NCI-H146 treated with DMSO at 0.1 percent for 48 hours (cell line): ENCODE measurements around the gene ADGRV1.
"Not testable (repeated sequence)": the region's sequence is repeated elsewhere in the genome, so short reads cannot be mapped to it uniquely, and the experiment has no call there.

Source experiments
- DNase-seq: peaks from one replicate; lab custom pipeline; 2025; ENCODE audit not compliant: unreplicated experiment; lab: John Stamatoyannopoulos, UW

The ADGRV1 gene

GRCh38 chr5:90598293-90598692 is 39.7 kb downstream of the ADGRV1 start:
- DNase-seq, result no peak

GRCh38 chr5:90600307-90600706 is 41.7 kb downstream of the ADGRV1 start:
- DNase-seq, result not testable (repeated sequence)

- no peak for DNase-seq
These were observed 42.9 kb downstream of the ADGRV1 start for GRCh38 chr5:90601468-90601867.

- DNase-seq, result no peak
These were observed 44.1 kb downstream of the ADGRV1 start for GRCh38 chr5:90602681-90603080.

- no peak for DNase-seq
These were observed 47.9 kb downstream of the ADGRV1 start for GRCh38 chr5:90606539-90606938.

GRCh38 chr5:90612919-90613318 is 54.3 kb downstream of the ADGRV1 start:
- DNase-seq, result no peak

- no peak for DNase-seq
These were observed 54.9 kb downstream of the ADGRV1 start for GRCh38 chr5:90613459-90613858.

- DNase-seq, result no peak
These were observed 55.4 kb downstream of the ADGRV1 start for GRCh38 chr5:90613918-90614504.

GRCh38 chr5:90615355-90615754 is 56.8 kb downstream of the ADGRV1 start:
- no peak for DNase-seq

- DNase-seq, result no peak
These were observed 59.5 kb downstream of the ADGRV1 start for GRCh38 chr5:90618071-90618470.

GRCh38 chr5:90619762-90620161 is 61.2 kb downstream of the ADGRV1 start:
- DNase-seq, result not testable (repeated sequence)

- DNase-seq, result no peak
These were observed 63.3 kb downstream of the ADGRV1 start for GRCh38 chr5:90621848-90622247.

GRCh38 chr5:90626493-90626892 is 67.9 kb downstream of the ADGRV1 start:
- DNase-seq, result no peak

GRCh38 chr5:90628492-90628891 is 69.9 kb downstream of the ADGRV1 start:
- no peak for DNase-seq

GRCh38 chr5:90632791-90633190 is 74.2 kb downstream of the ADGRV1 start:
- DNase-seq, result no peak

- DNase-seq, result no peak
These were observed 78.4 kb downstream of the ADGRV1 start for GRCh38 chr5:90636948-90637347.

- no peak for DNase-seq
These were observed 79.1 kb downstream of the ADGRV1 start for GRCh38 chr5:90637731-90638130.

GRCh38 chr5:90638878-90639277 is 80.3 kb downstream of the ADGRV1 start:
- no peak for DNase-seq

GRCh38 chr5:90640484-90641059 is 82.0 kb downstream of the ADGRV1 start:
- DNase-seq, result no peak

- DNase-seq, result no peak
These were observed 82.9 kb downstream of the ADGRV1 start for GRCh38 chr5:90641528-90641927.

GRCh38 chr5:90642706-90643229 is 84.2 kb downstream of the ADGRV1 start:
- DNase-seq, result no peak

- DNase-seq, result no peak
These were observed 85.5 kb downstream of the ADGRV1 start for GRCh38 chr5:90644132-90644531.
